Measurements from ENCODE around the gene ENOSF1.
"Not testable (repeated sequence)": the region's sequence is repeated elsewhere in the genome, so short reads cannot be mapped to it uniquely, and the experiment has no call there.

ENOSF1 gene

GRCh38 chr18:712401-713134 lies at the start of gene ENOSF1:
TSS of gene ENOSF1 (minus strand) at chr18:712630. CDS start at chr18:712587, 43 bp downstream.
- DNase-seq: peak; percentile 93 to 95

GRCh38 chr18:759864-760263 lies 47.4 kb upstream of the ENOSF1 start:
- DNase-seq: not testable (repeated sequence)

More at GRCh38 chr18:712401-713134, at the start of gene ENOSF1:
- TF ChIP-seq GATA1 (IDR thresholded peaks at IDR 0.05; ENCODE audit: low read depth, low read length): no peak
- no peak for TF ChIP-seq POLR2A (IDR thresholded peaks at IDR 0.05; ENCODE audit: low read length)

- no peak for TF ChIP-seq GATA1 (IDR thresholded peaks at IDR 0.05; ENCODE audit: low read depth, low read length)
- no peak for TF ChIP-seq POLR2A (IDR thresholded peaks at IDR 0.05; ENCODE audit: low read length)
- peak; percentile 88 to 93 for DNase-seq
These were observed 43.1 kb upstream of the ENOSF1 start for GRCh38 chr18:755506-755905.

GRCh38 chr18:754656-755055 lies 42.2 kb upstream of the ENOSF1 start:
- DNase-seq: no peak
- TF ChIP-seq POLR2A (IDR thresholded peaks at IDR 0.05; ENCODE audit: low read length) (no peak), GATA1 (IDR thresholded peaks at IDR 0.05; ENCODE audit: low read depth, low read length) (no peak)

- TF ChIP-seq POLR2A (IDR thresholded peaks at IDR 0.05; ENCODE audit: low read length): no peak
- no peak for TF ChIP-seq GATA1 (IDR thresholded peaks at IDR 0.05; ENCODE audit: low read depth, low read length)
These were observed 38.0 kb upstream of the ENOSF1 start for GRCh38 chr18:750456-750855.

GRCh38 chr18:744832-745597 lies 32.6 kb upstream of the ENOSF1 start:
- no peak for DNase-seq
- TF ChIP-seq GATA1 (IDR thresholded peaks at IDR 0.05; ENCODE audit: low read depth, low read length): no peak
- TF ChIP-seq POLR2A (IDR thresholded peaks at IDR 0.05; ENCODE audit: low read length): no peak

More at GRCh38 chr18:750456-750855, 38.0 kb upstream of the ENOSF1 start:
- DNase-seq: no peak

GRCh38 chr18:741931-742512 lies 29.6 kb upstream of the ENOSF1 start:
- DNase-seq: peak; percentile 78 to 83
- no peak for TF ChIP-seq POLR2A (IDR thresholded peaks at IDR 0.05; ENCODE audit: low read length)
- TF ChIP-seq GATA1 (IDR thresholded peaks at IDR 0.05; ENCODE audit: low read depth, low read length): no peak

GRCh38 chr18:732371-732770 lies 19.9 kb upstream of the ENOSF1 start:
- TF ChIP-seq GATA1 (IDR thresholded peaks at IDR 0.05; ENCODE audit: low read depth, low read length): no peak
- no peak for TF ChIP-seq POLR2A (IDR thresholded peaks at IDR 0.05; ENCODE audit: low read length)
- peak; percentile 32 to 70 for DNase-seq

- TF ChIP-seq GATA1 (IDR thresholded peaks at IDR 0.05; ENCODE audit: low read depth, low read length) (no peak), POLR2A (IDR thresholded peaks at IDR 0.05; ENCODE audit: low read length) (no peak)
- peak; percentile 65 to 91 for DNase-seq
These were observed 18.8 kb upstream of the ENOSF1 start for GRCh38 chr18:731185-731584.

- no peak for TF ChIP-seq GATA1 (IDR thresholded peaks at IDR 0.05; ENCODE audit: low read depth, low read length)
- no peak for TF ChIP-seq POLR2A (IDR thresholded peaks at IDR 0.05; ENCODE audit: low read length)
- DNase-seq: peak in 1 of 2 experiments; percentile 43
These were observed 18.3 kb upstream of the ENOSF1 start for GRCh38 chr18:730692-731091.

- DNase-seq: peak; percentile 35 to 60
These were observed 17.7 kb upstream of the ENOSF1 start for GRCh38 chr18:730120-730519.

- DNase-seq: no peak
- TF ChIP-seq GATA1 (IDR thresholded peaks at IDR 0.05; ENCODE audit: low read depth, low read length) (no peak), POLR2A (IDR thresholded peaks at IDR 0.05; ENCODE audit: low read length) (no peak)
These were observed 13.2 kb upstream of the ENOSF1 start for GRCh38 chr18:725646-726045.

GRCh38 chr18:723541-724080 lies 11.2 kb upstream of the ENOSF1 start:
- DNase-seq: no peak
- TF ChIP-seq GATA1 (IDR thresholded peaks at IDR 0.05; ENCODE audit: low read depth, low read length) (no peak), POLR2A (IDR thresholded peaks at IDR 0.05; ENCODE audit: low read length) (no peak)

GRCh38 chr18:717003-717402 lies 4.6 kb upstream of the ENOSF1 start:
- TF ChIP-seq POLR2A (IDR thresholded peaks at IDR 0.05; ENCODE audit: low read length) (no peak), GATA1 (IDR thresholded peaks at IDR 0.05; ENCODE audit: low read depth, low read length) (no peak)
- no peak for DNase-seq
